Measurements from ENCODE around the gene CD46. TPM values are rescaled to one million over a fixed set of nuclear protein-coding genes. Genes with fewer than 3 reads are reported as not detected.
A peak's percentile ranks its signal among the peaks of the same experiment; 100 is the strongest.

Gene CD46
- total RNA-seq, 1 donor from 2014 or later = 136 TPM

DNA sequence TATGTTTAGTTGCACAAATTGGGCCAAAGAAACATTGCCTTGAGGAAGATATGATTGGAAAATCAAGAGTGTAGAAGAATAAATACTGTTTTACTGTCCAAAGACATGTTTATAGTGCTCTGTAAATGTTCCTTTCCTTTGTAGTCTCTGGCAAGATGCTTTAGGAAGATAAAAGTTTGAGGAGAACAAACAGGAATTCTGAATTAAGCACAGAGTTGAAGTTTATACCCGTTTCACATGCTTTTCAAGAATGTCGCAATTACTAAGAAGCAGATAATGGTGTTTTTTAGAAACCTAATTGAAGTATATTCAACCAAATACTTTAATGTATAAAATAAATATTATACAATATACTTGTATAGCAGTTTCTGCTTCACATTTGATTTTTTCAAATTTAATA, 43.0 kb downstream of the CD46 start:
- no peak for DNase-seq (ENCODE audit: low read depth in 2 of 2)

DNA sequence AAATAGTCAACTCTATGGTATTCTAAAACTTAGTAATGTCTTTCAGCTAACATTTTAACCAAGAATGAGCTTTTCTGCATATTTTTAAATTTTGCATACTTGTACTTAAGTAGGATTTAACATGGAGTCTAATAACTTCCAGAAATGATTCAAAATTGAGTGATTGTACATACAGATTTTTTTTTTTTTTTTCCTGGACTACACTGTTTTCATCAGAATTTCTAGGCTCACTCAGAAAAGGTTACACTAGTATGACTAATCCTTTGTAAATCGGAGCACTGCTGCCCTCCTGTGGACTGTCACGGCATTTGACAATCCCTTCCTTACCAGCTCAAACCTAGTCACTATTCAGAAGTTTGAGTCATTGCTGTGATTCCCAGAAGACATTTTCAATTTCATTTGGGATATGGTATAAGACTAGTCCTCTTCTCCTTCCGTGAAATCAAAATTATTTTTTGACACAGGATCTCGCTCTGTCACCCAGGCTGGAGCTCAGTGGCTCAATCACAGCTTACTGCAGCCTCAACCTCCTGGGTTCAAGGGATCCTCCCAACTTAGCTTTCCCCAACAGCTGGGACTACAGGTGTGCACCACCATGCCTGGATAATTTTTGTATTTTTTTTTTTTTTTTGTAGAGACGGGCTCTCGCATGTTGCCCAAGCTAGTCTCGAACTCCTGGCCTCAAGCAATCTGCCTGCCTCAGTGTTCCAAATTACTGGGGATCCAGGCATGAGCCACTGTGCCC, 45.5 kb downstream of the CD46 start:
- peak; percentile 84 to 87 for DNase-seq (ENCODE audit: low read depth in 2 of 2)

DNA sequence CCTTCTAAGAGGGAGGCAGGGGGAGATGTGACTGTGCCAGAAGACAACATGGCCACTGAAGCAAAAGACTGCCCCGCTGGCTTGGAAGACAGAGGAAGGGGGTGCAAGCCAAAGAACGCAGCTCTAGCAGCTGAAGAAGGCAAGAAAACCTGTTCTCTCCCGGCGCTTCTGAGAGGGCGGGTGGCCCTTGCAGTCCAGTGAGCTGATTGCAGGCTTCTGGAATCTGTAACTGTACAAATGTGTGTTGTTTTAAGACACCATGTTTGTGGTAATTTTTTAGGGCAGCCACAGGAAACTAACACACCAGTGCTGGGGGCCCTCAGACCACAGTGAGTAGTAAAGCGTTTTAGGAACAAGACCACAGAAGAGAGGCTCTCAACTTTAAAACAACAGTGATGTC, 47.0 kb downstream of the CD46 start:
- no peak for DNase-seq (ENCODE audit: low read depth in 2 of 2)

DNA sequence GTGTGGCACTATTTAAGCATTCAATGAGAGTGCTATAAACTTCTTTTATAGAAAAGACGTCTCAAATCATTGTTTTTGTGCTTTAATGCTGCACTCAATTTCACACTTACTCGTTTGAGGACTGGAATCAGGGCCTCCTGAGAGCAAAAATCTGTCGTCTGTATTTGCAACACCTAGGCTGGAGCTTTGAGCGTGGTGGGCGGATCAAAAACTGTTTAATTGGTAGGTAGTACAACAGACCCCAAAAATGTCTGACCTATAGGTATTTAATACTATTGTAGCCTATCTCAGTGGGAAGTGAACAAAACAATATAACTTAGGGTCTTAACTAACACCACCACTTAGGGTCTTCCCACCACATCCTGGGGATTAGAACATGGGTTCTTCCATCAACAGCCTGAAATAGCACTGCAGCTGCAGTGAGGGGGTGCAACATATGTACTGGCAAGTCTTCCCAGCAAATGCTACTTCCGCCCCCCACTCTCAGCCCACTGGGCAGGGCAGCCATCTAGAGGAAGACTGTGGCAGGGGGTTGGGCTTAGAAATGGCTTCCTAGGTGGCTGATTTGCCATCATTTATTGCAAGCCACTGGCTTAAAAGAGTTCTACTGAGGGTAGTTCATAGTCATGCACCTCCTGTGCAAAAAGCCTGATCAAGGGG, 48.3 kb downstream of the CD46 start:
- DNase-seq (ENCODE audit: low read depth in 2 of 2) = no peak

DNA sequence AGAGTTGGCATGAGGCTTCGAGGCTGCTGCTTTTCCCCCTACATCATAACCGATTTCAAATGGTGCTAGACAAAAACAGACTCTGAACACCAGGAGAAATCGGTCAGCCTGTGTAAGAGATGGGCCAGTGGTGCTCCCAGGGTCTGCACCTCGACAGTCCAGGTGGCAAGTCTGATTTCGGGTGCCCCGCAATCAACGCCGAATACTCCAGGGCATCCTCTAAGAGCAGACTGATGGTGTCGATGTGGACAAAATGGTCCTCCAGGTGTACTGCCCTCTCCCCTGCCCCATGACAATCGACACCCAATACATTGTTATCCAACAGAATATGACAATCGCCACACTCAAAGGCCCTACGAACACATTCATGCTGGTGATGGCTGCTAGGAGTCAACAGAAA, 50.0 kb downstream of the CD46 start:
- no peak for DNase-seq (ENCODE audit: low read depth in 2 of 2)

DNA sequence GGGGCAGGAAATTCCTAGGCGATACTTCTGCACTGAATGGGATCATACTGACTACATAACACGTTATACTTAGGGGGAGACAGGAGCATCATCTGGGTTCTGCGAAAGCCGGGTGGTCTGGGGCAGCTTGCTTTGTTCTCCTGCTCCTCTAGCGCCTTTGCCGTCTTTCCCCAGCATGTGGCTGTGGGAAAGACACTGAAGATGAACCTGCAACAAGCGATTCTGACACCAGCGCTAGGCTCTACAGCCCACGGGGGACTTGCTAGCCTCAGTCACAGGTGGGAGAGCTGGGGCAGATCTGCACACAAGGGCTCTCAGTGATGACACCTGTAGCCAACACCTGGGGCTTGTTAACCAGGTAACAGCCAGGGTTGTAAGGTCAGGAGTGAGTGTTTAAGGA, 51.8 kb downstream of the CD46 start:
- peak in 1 of 2 donors; percentile 32 for DNase-seq (ENCODE audit: low read depth in 2 of 2)

DNA sequence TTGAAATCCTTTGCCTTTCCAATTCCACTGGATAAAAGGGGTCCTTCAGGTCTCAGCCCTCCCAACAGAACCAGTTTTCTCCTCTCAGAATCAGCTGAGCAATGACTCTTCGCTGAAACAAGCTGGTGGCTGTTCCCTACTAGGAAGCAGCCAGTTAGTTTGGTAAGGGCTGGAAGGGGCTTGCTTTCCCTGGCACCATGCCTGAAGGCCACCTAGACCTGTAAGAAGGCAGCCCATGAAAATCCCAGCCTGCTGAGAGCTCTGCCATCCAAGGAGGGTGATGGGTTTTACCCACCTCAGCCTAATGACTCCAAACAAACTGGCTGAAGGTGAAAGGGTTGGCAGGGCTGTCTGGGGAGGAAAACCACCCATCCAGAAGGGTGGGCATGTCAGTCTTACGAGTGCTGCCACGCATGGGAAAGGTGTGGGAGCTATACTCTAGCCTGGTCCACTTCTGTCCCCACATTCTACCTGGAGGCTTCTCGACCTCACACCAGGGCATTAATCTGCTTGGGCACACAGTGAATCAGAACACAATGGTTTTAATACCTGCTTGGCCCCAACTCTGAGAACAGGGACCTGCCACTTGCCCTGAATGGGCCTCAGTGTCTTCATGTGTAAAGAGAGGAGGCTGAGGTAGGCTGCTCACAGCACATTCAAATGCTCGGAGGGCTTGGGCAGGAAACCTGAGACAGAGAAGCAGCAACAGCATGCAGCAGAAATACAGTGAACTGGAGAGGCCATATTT, 53.0 kb downstream of the CD46 start:
- DNase-seq (ENCODE audit: low read depth in 2 of 2) = no peak

DNA sequence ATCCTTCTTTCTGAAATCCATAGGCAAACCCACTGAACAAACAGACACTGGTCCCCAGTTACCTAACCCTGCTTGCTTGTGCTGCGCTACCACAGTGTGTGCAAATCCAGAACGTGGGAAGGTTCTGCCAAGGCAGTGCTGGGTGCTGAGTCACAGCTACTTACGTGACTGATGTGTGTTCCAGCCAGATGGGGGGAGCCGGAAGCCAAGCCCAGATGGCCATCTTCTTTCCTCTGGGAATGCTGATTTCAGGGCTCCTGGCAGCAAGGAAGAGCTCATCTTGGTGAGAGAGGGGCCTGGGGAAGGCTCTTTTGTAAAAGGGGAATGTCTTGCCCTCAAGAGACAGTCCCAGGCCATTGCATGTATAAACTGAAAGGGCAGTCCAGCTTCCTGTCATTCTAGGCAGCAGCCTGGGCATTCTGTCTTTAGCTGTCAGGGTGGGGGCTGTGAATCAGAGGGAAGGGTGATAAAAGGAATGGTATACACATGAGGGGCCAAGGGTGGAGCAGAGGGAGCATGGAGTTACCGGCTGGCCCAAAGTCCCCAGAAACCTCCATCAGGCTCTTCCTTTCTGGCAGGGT, 54.1 kb downstream of the CD46 start:
- peak; percentile 65 to 98 for DNase-seq (ENCODE audit: low read depth in 2 of 2)

DNA sequence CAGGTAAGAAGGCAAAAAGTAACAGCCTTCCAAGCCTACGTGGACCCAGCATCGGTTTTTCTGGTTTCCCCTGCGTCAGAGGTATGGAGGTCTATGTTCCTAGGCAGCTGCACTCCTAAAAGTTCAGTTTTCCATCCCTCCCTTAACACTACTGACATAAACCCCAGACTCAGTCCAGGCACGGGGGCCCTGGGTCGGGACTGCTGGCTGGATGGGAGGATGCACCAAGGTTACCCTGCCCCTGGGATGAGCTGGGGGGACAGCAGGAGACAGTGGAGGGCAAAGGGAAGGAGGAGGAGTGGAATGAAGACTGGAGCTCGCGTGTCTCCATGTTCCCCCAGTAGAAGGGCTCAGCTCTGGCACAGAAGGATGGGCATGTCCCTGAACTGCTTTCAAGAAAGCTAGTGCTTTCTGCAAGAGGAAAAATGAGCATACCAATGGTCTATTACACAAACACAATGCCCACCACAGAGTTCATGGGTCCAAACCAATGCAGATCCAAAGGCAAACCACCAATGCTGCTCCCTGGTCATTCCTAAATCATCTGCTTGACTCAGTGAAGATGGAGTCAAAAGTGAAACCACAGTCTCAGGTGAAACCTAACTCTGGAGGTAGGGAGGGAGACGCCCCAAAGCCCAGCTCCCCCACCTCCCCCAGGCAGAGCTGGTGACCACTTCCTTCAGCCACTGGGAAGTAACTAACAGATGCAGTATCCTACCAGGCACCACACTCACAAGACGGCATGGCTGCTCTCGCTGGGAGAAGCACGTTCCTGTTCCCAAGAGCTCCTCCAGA, 54.9 kb downstream of the CD46 start:
- no peak for DNase-seq (ENCODE audit: low read depth in 2 of 2)

DNA sequence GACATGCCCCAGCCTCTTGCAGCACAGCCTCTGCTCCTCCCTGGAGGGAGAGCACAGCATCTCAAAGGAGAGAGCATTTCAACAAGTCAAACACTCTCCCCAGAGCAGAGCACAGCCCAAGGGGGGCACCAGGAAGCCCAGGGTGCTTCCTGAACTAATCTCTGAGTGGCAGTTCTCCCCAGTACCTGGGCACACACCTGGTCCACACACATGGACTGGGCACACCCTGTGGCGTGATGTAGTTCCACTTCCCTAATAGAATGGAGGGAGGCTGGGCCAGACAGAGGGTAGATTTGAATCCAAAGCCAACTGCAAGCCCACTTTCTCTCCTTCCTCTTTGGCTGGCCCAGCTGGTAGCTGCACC, 55.5 kb downstream of the CD46 start:
- no peak for DNase-seq (ENCODE audit: low read depth in 2 of 2)

DNA sequence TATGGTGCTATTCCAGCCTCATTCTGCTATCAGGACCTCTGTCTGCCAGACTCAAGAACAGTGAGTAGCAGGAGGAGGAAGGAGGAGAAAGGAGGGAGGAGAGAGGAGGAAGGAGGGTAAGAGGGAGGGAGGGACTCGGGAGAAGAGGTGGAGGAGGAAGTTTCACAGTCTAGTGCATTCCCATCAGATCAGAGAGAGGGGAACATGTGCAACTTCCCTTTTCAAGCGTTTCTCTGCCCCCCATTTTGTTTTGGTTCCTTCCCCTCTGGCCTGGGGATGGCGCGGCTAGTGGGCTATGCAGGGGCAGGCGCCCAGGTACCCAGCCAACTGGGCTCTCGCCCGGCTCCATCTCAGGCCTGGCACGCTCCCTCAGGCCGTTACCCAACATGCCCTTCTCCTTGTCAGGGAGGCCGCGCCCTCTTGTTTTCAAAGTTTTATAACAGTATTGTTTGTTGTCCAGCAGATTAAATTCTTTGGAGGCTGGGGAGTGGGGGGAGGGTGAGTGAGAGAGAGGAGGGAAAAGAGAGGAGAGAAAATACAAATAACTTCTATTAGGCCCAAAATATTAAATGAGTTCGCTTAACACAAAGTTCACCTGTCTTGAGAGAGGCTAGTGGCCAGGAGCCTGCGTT, 56.0 kb downstream of the CD46 start:
- no peak for DNase-seq (ENCODE audit: low read depth in 2 of 2)

DNA sequence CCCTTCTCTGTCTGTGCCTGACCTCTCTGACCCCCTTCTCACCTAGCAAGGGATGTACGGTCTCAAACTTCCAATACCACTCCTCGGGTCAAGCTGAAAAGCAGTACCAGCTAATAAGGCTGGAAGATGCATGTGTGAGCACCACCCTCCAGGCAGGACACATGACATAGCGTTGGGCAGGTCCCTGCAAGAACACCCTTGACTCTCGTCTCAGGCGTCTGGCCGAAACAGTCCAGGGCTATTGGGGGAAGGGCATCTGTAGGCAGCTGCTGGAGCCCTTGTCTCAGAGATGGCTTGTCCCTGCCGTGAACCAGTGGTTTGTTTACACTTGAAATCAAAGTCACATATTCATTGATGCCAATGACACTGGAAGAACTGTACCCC, 56.5 kb downstream of the CD46 start:
- DNase-seq (ENCODE audit: low read depth in 2 of 2) = no peak

DNA sequence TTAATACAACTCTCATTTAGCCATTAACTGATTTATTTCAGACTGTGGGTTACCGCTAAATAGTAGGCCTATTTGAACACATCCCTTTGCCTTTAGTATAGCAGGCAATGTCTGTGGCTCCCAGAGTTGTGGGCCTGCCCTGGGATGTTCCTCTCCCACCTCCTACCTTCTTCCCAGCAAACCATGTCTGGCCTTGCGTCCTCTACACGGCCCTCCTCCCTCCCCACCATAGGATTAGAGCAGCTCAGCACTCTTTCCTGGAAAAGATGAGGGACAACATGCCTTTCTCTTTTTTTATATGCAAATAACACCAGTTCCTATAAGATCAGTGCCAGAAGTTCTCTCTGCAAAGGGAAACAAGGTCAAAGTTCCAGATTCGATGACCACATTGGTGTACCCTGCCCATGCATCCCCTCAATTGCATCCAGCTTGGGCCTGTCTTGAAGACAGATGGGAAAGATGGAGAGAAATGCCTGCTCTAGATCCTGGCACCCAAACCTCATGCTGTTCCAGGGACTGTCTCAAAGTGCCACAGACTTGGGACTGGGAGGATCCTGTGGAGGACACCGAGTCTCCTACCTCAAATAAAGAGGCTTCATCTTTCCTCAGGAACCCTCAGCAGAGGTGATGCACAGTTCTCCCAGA, 57.2 kb downstream of the CD46 start:
- DNase-seq (ENCODE audit: low read depth in 2 of 2) = no peak

DNA sequence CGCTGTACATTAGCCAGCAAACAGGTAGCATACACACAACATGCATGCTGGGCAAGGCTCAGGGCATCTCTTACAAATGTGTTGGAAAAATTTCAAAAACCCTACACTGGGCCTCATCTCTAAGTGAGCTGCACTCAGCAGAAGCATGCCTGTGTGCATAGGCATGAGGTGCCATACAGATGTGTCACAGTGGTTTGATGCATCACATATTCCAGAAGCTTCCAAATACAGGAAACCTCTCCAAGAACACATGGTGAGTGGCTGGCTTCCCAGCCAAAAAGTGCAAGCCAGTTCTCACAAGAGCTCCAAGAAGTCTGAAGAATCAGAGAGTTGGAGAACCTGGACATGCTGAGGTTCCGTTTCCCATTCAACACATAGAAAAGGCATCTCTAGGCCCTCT, 58.3 kb downstream of the CD46 start:
- peak in 1 of 2 donors; percentile 42 for DNase-seq (ENCODE audit: low read depth in 2 of 2)

DNA sequence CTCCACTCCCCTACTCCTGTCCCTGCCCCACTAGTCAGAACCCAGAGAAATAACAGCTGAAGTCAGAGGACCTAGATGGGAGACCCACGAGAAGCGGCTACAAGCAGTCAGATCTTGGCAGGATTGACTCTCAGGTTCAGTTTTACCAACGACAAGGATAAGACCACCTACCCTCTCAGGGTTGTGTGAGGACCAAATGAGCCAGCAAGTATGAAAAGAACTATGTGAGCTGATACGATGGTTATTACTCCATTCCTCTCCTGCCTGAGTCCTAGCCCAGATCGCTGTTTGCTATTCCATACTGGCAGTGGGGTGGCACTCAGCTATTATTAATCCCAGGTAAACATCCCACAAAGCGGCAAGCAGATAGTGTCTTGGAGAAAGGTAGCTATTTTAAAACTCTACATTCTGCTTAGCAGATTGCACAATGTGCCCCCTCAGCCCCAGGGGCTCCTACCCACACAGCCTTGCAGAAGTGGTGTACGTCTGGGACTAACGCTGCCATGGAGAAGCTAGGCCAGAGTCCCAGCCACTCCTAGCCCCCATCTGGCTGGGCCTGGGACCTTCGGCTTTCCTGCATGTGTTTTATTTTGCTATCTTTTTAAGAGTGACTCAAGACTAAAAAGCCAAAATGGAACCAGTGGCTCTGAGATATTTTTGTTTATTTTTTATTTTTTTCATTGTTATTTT, 58.9 kb downstream of the CD46 start:
- DNase-seq (ENCODE audit: low read depth in 2 of 2) = no peak

DNA sequence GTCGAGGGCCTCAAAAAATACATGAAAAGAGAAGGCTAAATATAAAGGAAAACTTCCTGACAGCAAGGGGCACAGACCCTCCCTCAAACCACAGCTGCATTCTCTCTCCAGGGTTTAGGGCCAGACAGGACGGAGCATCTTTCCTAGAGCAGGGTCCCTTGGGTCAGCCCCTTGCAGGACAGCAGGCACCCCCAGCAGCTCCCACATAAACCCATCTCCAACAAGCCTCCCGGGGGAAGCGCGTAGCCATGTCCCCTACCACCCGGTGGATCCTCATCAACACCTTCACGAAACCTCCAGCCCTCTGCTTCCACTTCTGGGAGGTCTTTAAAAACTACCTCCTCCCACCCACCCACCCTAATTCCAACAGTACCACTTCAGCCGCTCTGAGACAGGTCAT, 59.5 kb downstream of the CD46 start:
- no peak for DNase-seq (ENCODE audit: low read depth in 2 of 2)

DNA sequence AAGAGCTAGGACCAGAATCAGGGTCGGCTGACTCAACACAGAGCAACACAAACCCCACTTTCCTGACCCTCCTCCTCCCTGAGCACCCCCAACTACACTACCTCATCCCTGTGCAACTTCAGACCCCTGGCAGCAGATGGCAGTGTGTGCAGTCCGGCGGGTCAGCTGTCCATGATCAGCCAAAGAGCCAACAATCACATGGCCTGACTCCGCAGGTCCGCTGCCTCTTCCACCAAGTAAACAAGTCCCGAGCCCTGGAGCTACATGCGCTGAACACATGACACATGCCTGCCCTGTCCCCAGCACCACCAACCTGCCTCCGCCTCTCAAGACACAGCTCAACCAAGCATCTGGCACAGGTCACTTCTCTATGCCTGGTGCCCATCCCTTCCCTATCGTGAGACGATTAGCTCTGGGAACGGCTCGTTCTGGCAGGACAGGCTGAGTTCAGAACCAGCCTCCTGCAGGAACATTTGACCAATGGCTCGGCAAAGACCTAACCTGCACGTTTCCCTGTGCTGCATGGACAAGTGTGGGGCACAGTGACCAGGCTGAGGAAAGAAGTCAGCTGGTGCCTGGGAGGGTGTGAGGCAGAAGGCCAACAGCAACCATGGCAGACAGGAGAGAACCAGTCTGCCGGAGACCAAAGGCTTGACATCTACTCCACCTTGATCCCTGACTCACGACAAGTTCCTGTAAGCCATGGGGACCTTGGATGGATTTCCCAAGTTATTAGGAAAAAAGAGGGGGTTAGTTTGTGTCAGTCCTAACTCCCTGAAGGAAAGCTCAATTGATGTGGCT, 60.3 kb downstream of the CD46 start:
- DNase-seq (ENCODE audit: low read depth in 2 of 2) = peak; percentile 91 to 93

DNA sequence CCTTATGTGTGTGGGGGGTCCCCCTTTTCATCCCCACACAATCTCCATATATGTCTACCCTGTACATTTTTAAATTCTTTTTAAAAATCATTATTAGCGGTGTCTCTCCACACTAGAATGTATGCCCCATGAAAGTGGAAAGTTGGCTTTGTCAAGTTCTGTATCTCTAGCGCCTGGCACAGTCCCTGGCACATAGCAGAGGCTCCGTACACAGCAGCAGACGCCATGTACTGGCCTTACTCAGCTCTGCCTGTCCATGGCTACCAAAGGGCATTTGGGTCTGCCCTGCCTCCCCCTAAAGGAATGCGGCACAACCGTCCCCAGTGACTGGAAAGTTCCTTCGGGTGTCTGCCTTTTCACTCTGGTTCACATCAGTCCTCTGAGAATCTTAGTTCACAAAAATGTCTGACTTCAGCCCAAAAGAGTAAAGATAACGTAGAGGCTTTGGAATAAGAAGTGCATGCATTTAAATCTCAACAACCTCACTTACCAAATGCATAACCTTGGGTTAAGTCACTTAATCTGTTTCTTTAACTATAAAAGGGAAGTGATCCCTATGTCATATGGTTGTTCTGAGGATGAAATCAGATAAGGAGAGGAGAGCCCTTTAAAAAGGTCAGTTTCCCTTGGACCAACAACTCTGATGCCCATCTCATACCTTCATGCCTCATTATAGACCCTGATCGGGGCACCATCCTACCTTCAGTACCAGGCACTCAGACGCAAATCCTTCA, 61.1 kb downstream of the CD46 start:
- no peak for DNase-seq (ENCODE audit: low read depth in 2 of 2)

DNA sequence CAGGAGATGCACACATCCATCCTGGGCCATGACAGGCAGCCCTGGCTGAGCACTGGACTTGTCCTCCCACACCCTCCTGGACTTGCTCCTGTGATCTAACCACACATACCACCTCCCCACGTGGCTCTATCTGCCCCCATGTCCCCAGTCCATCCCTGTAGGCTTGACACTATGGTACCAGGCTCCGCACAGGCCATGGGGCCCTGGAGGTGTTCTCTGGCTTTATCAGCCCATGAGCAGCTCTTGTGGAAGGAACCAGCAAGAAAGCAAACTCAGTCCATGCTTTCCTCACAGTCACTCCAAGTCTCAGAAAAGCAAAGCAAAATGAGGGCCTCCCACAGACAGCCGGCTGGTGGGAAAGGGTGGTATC, 61.6 kb downstream of the CD46 start:
- DNase-seq (ENCODE audit: low read depth in 2 of 2) = no peak

Data from lung microvascular endothelial cell (primary cell).